Cerebellar cortex (tissue), 1 donor: Measurements from ENCODE around the gene ECE2.
A peak's percentile ranks its signal among the peaks of the same experiment; 100 is the strongest.
"Not testable (repeated sequence)": the region's sequence is repeated elsewhere in the genome, so short reads cannot be mapped to it uniquely, and the experiment has no call there.

Experiments
- DNase-seq: peaks from one replicate; pipeline ENCODE4 v3.0.0-alpha.2; 2015; ENCODE audit warnings: low spot score

The ECE2 gene

GRCh38 chr3:184267249-184267648 is 8.6 kb upstream of the ECE2 start:
- DNase-seq: not testable (repeated sequence)

DNA sequence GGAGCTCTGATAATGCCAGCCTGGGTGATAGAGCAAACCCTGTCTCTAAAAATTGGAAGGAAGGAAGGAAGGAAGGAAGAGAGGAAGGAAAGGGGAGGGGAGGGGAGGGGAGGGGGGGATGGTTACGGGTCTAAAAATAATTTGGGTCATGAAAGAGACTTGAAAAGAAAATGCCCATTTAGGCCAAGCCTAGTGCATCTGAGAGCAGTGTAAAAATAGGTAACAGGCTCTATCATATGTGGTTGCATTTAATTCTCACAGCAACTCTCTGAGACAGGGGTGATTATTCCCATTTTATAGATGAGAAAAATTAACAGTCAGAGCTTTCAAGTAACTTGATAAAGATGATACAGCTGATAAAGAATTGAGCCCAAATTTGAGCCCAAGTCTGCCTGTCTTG is 3.6 kb upstream of the ECE2 start:
- DNase-seq: no peak

- peak; percentile 27 for DNase-seq
Observed at GRCh38 chr3:184275381-184275701, 481 bp upstream of the ECE2 start.

GRCh38 chr3:184277366-184277765 is 1.5 kb downstream of the ECE2 start:
- no peak for DNase-seq

DNA sequence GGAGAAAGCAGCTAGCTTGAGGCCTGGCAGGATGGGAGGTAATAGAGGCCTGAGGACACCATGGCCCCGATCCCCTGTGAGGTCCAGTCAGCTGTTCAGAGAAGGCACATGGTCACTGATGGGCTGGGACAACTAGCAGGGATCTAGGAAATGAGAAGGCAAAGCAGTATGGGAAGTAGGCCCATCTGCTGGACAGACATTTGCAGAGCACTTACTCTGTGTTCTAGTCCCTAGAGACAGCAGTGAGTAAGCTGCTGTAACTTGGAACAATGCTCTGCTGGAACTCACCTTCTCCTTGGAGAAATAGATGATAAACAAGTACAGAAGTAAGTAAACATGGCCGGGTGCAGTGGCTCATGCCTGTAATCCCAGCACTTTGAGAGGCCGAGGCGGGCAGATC is 7.1 kb downstream of the ECE2 start:
- no peak for DNase-seq

GRCh38 chr3:184283681-184284080 is 7.9 kb downstream of the ECE2 start:
- no peak for DNase-seq

DNA sequence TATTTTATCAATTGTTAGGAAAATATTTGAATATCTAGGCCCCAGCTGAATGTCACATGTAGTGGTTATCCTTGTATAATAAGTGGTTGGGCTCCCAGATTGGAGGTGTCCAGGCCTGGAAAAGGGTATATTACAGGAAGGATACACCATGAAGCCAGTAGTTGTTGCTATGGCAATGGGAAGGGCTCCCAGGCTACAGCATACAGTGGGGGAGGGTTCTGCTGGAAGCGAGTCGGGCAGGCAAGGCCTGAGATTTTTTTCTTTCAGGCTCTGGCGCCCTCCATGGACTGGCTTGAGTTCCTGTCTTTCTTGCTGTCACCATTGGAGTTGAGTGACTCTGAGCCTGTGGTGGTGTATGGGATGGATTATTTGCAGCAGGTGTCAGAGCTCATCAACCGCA is 8.9 kb downstream of the ECE2 start:
- peak; percentile 89 for DNase-seq

DNA sequence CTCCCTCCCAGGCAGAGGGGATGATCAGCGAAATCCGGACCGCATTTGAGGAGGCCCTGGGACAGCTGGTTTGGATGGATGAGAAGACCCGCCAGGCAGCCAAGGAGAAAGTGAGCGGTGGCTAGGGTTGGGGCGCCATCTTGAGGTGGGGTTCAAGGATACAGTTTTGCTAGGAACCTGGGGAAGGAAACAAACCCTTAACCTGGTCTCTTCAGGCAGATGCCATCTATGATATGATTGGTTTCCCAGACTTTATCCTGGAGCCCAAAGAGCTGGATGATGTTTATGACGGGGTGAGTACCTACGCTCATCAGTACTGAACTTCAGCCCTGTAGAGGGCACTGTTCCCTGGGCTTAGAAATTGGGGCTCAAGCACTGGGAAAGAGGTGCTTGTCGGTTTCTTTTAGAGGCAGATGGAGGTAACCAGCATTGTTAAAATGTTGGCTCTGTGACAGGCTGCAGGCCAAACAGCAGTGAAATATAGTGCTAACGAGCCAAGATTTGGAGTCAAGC is 13.7 kb downstream of the ECE2 start:
- peak; percentile 72 for DNase-seq

DNA sequence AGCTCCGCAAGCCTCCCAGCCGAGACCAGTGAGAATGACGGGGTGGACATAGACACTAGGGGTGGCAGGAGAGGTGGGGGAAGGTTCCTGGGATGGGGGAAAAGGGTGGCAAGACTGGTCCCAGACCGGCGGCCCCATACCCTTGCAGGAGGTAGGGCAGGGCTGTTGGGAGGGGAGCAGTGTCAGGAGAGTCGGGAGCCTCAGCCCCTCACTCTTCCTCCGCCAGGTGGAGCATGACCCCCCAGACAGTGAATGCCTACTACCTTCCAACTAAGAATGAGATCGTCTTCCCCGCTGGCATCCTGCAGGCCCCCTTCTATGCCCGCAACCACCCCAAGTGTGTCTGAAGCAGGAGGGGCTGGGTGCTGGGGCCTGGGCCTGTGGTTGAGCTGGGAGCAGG is 14.5 kb downstream of the ECE2 start:
- DNase-seq: no peak

GRCh38 chr3:184291044-184291737 is 15.4 kb downstream of the ECE2 start:
- no peak for DNase-seq

DNA sequence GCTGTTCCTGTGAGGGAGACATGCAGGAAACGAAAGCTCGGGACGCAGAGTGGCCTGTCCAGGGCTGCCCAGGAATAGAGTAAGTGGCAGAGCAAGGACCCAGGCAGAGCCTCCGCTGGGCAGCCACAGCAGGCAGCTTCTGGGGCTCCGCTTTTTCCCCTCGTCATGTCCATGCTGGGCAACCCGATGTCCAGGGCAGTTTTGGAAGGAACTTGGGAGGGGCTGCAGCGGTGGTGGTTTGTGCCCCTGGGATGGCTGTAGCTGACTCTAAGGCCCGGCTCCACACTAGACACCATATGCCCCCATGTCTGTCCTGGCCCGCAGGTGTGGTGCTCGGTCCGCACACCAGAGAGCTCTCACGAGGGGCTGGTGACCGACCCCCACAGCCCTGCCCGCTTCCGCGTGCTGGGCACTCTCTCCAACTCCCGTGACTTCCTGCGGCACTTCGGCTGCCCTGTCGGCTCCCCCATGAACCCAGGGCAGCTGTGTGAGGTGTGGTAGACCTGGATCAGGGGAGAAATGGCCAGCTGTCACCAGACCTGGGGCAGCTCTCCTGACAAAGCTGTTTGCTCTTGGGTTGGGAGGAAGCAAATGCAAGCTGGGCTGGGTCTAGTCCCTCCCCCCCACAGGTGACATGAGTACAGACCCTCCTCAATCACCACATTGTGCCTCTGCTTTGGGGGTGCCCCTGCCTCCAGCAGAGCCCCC is 16.1 kb downstream of the ECE2 start:
- no peak for DNase-seq

DNA sequence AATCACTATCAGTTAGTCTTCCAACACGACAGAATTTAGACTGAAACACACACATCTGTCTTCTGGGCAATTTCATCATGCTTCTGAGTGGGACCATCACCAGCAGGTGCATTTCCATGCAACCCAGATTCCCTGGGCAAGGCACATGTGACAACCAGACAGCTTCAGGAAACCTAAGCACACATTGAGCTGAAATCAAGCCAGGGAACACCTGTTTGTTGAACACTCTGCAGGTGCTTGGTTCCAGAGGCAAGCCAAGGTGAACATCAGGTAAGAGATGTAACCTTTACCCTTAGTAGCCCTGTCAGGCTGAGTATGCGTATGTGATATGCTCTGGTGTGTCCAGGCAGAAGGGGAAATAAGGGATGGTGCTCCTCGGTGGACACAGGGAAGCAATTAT is 19.9 kb downstream of the ECE2 start:
- DNase-seq: no peak

GRCh38 chr3:184296616-184297015 is 20.8 kb downstream of the ECE2 start:
- no peak for DNase-seq

- DNase-seq: peak; percentile 97
Observed at GRCh38 chr3:184298759-184299487, 23.1 kb downstream of the ECE2 start, which contains the start of gene PSMD2. TSS of gene PSMD2 (plus strand) at chr3:184299241. CDS start at chr3:184299267, 26 bp downstream.

DNA sequence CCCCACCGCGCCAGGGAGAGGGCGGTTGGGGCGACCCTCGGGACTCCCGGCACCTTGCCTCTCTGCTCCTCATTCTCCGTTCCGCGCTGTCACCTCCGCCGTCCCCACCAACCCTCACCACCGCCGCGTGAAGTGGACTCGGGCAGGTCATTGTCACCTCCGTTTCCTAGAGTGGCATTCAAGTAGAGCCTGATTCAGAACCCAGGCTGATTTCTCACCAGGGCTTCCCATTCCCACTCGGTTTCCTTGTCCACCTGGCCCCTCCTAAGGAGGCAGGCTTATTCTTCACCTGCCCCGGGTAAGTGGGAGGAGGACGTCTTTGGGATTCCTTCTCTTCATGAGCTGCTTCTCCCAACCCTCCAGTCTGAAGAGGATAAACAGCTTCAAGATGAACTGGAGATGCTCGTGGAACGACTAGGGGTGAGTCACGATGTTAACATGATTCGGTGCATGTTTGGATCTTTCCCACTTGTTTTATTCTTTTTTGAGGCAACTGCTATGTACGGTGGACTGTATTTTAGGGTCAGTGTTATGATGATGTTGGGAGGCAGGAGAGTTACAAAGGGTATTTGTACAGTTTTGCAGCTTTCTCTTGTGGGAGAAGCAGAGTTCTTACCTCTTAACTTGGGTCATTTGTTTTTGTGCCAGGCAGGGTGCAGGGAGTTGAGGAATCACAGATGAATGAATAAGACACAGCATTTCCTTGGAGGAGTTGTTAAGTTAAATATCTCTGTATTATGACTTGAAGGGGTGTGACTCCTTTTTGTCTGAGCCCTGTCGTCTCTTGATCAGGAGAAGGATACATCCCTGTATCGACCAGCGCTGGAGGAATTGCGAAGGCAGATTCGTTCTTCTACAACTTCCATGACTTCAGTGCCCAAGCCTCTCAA is 23.9 kb downstream of the ECE2 start:
- DNase-seq: no peak

DNA sequence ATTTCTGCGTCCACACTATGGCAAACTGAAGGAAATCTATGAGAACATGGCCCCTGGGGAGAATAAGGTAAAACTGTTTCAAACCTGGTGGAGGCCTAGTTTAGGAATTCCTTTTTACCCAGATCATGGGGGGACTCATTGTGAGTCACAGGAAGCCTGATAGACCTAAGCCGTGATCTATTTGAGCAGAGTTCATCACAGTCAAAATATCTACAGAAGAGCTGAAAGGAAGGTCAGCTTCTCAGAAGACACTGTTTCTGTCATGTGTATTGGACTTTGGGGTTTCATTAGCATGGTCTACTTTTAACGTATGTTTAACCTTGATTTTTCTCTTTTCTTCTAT is 24.5 kb downstream of the ECE2 start:
- DNase-seq: no peak

GRCh38 chr3:184305577-184305976 is 29.8 kb downstream of the ECE2 start:
- DNase-seq: no peak

DNA sequence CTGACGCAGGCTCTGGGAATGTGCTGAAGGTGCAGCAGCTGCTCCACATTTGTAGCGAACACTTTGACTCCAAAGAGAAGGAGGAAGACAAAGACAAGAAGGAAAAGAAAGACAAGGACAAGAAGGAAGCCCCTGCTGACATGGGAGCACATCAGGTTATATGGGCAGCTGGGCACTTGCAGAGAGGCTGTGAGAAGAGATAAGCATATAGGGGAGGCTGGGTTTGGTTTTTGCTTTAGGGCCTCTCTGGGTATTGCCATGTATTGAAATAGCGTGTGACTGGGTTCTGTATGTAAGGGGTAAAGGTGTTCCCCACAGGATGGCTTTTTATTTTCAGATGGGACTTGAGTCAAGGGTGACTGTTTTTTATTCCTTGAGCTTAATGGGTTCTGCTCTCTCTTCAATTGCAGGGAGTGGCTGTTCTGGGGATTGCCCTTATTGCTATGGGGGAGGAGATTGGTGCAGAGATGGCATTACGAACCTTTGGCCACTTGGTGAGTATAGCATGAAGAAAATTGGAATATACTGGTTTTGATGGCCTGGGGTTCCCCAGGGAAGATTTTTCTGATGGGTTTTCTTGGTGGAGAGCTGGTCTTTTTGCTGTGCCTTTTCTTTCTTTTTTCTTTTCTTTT is 30.6 kb downstream of the ECE2 start:
- no peak for DNase-seq

DNA sequence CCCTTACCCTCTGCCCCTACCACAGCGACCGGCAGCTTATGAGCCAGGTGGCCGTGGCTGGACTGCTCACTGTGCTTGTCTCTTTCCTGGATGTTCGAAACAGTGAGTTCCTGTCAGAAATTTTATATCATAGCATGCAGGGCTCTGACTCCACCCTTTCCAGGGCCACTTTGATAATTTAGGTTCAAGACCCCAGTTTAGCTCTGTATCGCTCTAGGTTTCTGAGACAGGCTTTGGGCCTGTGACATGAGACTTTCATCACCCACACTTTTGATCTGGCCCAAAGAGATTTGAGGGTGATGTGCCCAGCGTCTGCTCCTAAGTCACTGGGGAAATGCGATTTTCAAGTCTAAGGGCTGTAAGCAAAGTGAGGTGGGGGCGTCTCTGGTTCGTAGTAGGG is 32.1 kb downstream of the ECE2 start:
- no peak for DNase-seq

GRCh38 chr3:184308744-184309143 is 32.9 kb downstream of the ECE2 start:
- DNase-seq: no peak

DNA sequence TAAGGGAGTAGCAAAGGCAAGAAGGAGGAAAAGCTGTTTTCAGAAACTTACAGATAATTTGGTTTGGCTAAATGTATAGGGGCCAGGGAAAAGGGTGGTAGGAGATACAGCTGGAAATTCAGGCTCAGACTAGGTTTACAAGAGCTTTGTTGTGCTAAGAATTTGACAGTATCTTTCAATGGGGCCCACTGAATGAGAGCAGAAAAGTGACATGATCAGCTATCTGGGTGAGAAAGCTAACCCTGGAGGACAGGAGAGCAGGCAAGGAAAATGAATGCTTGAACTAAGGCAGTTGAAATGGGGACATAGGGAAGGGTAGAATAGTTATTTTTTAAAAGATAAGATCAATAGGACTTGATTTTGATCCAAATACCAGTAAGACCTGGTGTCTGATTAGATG is 35.8 kb downstream of the ECE2 start:
- DNase-seq: no peak

- peak; percentile 90 for DNase-seq
Observed at GRCh38 chr3:184314363-184314699, 38.5 kb downstream of the ECE2 start, which contains the start of gene EIF4G1. TSS of gene EIF4G1 (plus strand) at chr3:184314606. CDS start at chr3:184315797, 1,191 bp downstream.
